HFFc6 (cell line): Measurements from ENCODE around the gene LCN10. TPM values are rescaled to one million over a fixed set of nuclear protein-coding genes. Genes with fewer than 3 reads are reported as not detected.

Experiments
- DNase-seq: peaks from one replicate; pipeline ENCODE4 v3.0.0-alpha.2; 2018
- H3K27ac Mint-ChIP-seq: 2 replicates; pipeline ENCODE4 v1.8.0; 2020; ENCODE audit warnings: mild to moderate bottlenecking, mixed read lengths
- H3K27me3 Mint-ChIP-seq: 2 replicates; pipeline ENCODE4 v1.8.0; 2021; ENCODE audit warnings: mild to moderate bottlenecking, moderate library complexity, mixed read lengths; ENCODE audit not compliant: insufficient read depth
- H3K36me3 Mint-ChIP-seq: 2 replicates; pipeline ENCODE4 v1.8.0; 2021; ENCODE audit warnings: low read depth, mixed read lengths
- H3K4me1 Mint-ChIP-seq: 2 replicates; pipeline ENCODE4 v1.8.0; 2020; ENCODE audit warnings: low read depth, mixed read lengths
- H3K4me3 Mint-ChIP-seq: 2 replicates; pipeline ENCODE4 v1.8.0; 2020; ENCODE audit warnings: mild to moderate bottlenecking, moderate library complexity, mixed read lengths
- H3K9me3 Mint-ChIP-seq: 2 replicates; pipeline ENCODE4 v1.8.0; 2020; ENCODE audit warnings: mild to moderate bottlenecking, mixed read lengths
- total RNA-seq, 6 experiments: library from RNA; stranded (reverse); fragmentation: NEBNext Ultra II Directional; extraction: Animal tissue kit (Norgen Biotek cat#: 25700); gene quantifications; 2 replicates in 1 of 6; 3 replicates in 5 of 6; pipeline ENCODE4 v1.2.3, GENCODE V29; 2021
- TF ChIP-seq, protein P1 (sequence below): fragments of 200-600 bp; sonication (generic); IDR thresholded peaks from 2 replicates; pipeline ENCODE4 v1.5.0; 2021; ENCODE audit warnings: antibody characterized with exemption, mild to moderate bottlenecking

Gene LCN10
- total RNA-seq, 6 experiments from 2014 or later, result not detected

DNA sequence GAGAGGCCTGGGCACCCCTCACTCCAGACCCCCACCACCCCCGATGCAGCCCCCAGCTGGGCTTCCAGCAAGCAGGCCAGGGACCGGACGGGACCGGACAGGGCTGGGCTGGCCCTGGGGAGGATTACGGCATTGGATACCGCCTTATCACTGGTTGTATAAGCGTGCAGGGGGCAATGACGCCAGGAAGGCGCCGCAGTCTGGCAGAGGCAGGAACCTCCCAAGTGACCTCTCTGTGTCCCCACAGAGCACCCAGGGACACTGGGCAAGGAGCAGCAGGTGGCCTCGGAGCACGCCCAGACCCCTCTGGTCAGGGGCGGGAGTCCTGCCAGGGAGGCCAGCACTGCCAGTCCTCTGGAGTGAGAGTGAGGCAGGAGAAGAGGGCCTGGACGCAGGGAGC is 22.3 kb upstream of the LCN10 start:
- Mint-ChIP-seq H3K4me1 (0 out of 2 replicates have a peak, but pooled peaks cover 6% of the 10 kb centered on the region), H3K27ac (no peak overlapping the region), H3K27me3 (peaks cover 9% of the 10 kb centered on the region), H3K9me3 (no peaks in the 10 kb centered on the region), H3K4me3 (no peak overlapping the region), H3K36me3 (no peaks in the 10 kb centered on the region)
- DNase-seq, result no peak
- TF ChIP-seq, protein P1, sequence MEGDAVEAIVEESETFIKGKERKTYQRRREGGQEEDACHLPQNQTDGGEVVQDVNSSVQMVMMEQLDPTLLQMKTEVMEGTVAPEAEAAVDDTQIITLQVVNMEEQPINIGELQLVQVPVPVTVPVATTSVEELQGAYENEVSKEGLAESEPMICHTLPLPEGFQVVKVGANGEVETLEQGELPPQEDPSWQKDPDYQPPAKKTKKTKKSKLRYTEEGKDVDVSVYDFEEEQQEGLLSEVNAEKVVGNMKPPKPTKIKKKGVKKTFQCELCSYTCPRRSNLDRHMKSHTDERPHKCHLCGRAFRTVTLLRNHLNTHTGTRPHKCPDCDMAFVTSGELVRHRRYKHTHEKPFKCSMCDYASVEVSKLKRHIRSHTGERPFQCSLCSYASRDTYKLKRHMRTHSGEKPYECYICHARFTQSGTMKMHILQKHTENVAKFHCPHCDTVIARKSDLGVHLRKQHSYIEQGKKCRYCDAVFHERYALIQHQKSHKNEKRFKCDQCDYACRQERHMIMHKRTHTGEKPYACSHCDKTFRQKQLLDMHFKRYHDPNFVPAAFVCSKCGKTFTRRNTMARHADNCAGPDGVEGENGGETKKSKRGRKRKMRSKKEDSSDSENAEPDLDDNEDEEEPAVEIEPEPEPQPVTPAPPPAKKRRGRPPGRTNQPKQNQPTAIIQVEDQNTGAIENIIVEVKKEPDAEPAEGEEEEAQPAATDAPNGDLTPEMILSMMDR, result no peak

DNA sequence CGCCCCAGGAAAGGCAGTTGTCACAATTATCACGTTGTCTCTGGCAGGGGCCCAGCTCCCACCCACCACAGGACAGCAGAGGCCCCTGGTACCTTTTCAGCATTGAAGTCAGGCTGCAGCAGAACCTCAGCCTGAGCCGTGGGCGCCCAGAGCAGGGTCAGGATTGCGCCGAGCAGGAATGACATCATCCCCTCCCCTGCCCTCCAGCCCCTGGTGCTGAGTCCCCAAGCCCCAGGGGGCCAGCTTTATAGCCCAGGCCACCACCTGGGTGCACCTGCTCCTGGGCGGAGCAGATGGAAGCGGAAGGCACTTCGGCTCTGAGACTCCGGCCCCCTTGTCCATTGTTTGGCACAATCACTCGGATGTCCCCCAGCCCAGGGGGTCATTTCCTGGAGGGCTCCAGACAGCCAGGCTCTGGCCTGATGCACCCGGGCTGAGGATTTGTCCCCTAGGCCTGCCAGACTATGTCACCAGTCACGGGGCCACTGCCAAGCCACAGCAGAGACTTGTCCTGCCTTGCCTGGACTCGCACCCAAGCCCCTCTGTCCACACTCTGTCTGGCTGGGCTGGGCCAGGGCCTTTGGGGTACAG is 21.7 kb upstream of the LCN10 start, which contains the start of gene LCN15:
TSS of gene LCN15 (minus strand) at position 218 of the 591 bp plus-strand sequence. CDS start at position 188, 30 bp downstream.
- no peaks in the 10 kb centered on the region for H3K9me3 Mint-ChIP-seq
- no peaks in the 10 kb centered on the region for H3K36me3 Mint-ChIP-seq
- 0 out of 2 replicates have a peak, but pooled peaks cover 6% of the 10 kb centered on the region for H3K4me1 Mint-ChIP-seq

DNA sequence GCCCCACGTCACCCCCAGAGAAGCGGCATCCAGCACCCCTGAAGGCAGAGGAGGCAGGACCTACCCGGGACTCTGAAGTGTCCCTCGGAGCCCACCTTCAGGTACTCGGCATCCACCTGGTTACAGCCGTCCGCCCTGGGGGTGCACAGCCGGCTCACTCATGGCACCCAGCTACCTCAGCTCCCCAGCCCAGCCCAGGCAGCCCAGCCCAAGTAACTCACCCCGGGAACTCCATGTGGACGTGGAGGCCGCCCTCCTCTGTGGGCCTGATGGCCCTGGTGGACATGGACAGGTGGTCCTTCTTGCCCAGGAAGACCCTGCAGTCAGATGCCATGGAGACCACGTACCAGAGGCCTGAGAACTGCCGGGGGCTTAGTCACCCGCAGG is 20.9 kb upstream of the LCN10 start:
- Mint-ChIP-seq H3K9me3 (no peaks in the 10 kb centered on the region), H3K27ac (no peak overlapping the region), H3K27me3 (peaks cover 9% of the 10 kb centered on the region), H3K4me3 (no peak overlapping the region), H3K4me1 (0 out of 2 replicates have a peak, but pooled peaks cover 6% of the 10 kb centered on the region), H3K36me3 (no peaks in the 10 kb centered on the region)
- no peak for DNase-seq
- TF ChIP-seq, protein P1, result no peak

More for the DNA sequence above, 21.7 kb upstream of the LCN10 start, which contains the start of gene LCN15:
- H3K27ac Mint-ChIP-seq, result no peak within 1 kb of the TSS
- TF ChIP-seq, protein P1, result no peak
- peaks cover 9% of the 10 kb centered on the region for H3K27me3 Mint-ChIP-seq
- DNase-seq, result no peak
- H3K4me3 Mint-ChIP-seq, result no peak within 1 kb of the TSS

DNA sequence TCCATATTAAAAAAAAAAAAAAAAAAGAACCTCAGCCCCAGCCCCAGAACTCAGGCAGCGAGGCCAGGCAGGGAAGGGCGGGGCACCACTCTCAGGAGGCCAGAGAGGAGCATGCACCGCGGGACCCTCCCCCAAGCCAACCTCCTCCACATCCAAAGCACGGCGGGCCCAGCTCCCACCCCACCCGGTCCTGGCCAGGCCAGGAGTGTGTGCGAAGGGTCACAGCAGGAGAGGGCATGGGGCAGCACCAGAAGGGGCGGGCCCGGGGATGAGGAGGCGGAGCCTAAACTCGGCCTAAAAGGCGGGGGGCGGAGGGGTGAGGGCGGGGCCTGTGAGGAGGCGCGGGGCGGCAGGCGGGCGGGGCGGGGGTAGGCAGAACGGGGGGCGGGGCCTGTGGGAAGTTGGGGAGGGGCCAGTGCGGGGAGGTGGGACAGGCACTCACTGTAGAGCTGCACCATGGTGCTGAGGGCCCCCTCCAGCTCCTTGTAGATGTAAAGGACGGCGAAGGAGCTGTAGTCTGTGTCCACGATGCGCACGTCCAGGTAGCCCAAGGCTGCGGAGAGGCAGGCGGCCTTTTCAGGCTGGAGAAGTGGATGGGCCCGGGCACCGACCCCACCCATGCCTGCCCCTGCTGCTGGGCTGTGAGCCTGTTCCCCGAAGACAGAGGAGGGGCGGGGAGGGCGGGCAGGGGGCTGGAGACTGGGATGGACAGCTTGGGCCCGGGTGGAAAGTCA is 20.3 kb upstream of the LCN10 start:
- DNase-seq, result no peak
- TF ChIP-seq, protein P1, result no peak
- Mint-ChIP-seq H3K4me3 (no peak overlapping the region), H3K27me3 (peaks cover 9% of the 10 kb centered on the region), H3K4me1 (0 out of 2 replicates have a peak, but pooled peaks cover 6% of the 10 kb centered on the region), H3K9me3 (no peaks in the 10 kb centered on the region), H3K27ac (no peak overlapping the region), H3K36me3 (no peaks in the 10 kb centered on the region)

DNA sequence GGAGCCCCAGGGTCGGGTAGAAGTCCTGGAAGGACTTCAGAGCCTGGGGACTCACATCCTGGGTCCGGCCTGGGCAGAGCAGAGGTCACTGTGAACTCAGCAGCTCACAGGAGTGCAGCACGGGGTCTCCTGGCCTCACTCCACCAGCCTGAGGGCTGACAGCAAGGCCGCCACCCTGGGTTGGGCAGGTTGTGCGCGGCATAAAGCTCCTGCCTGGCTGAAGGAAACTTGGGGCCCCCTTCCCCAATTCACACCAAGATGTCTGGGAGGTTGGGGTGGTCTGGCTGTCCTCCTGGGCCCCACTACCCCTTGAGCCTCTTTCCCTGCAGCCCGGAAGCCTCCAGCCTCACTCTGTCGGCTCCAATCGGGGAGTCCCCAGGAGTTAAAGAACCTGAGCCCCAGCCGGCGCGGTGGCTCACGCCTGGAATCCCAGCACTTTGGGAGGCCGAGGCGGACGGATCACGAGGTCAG is 19.5 kb upstream of the LCN10 start:
- 0 out of 2 replicates have a peak, but pooled peaks cover 6% of the 10 kb centered on the region for H3K4me1 Mint-ChIP-seq
- no peaks in the 10 kb centered on the region for H3K9me3 Mint-ChIP-seq
- H3K36me3 Mint-ChIP-seq, result no peaks in the 10 kb centered on the region
- no peak overlapping the region for H3K27ac Mint-ChIP-seq
- no peak for DNase-seq
- peaks cover 10% of the 10 kb centered on the region for H3K27me3 Mint-ChIP-seq
- TF ChIP-seq, protein P1, result no peak
- H3K4me3 Mint-ChIP-seq, result no peak overlapping the region
